T-cell (primary cell): ENCODE results near the gene DENND1A. TPM values are rescaled to one million over a fixed set of nuclear protein-coding genes. Genes with fewer than 3 reads are reported as not detected.

ENCODE experiments used
- ATAC-seq, 4 experiments: fragments of 200-7000 bp in 3 of 4; fragments of 150-1000 bp in 1 of 4; cut with Tn5 transposase; replicated peaks in 1 of 4; 1 replicate in 3 of 4; 2 replicates in 1 of 4; pipeline ENCODE4 v1.10.0; 2021; ENCODE audit warnings: moderate library complexity in 3 of 4, mild to moderate bottlenecking in 2 of 4, moderate number of reproducible peaks in 1 of 4
- CTCF ChIA-PET, 2 donors: fragments of 300-600 bp; sonication (Branson Sonifier 250); formaldehyde crosslinking; loops; one replicate each; lab custom pipeline; 2022; ENCODE audit warnings: antibody characterized with exemption in 2 of 2; lab: Charles Lee
- POLR2A ChIA-PET, 2 donors: fragments of 300-600 bp; sonication (Branson Sonifier 250); formaldehyde crosslinking; loops; one replicate each; lab custom pipeline; 2022; ENCODE audit warnings: antibody characterized with exemption in 2 of 2; lab: Charles Lee
- DNase-seq, 35 experiments: peaks; one replicate each; pipeline versions ENCODE4 v3.0.0 to v3.0.0-alpha.2; 2013 to 2023
- H3K27ac ChIP-seq: one replicate; pipeline ENCODE4 v1.5.1; 2013; ENCODE audit warnings: low read length
- H3K27me3 ChIP-seq, 2 experiments: replicated peaks in 1 of 2; 1 replicate in 1 of 2; 2 replicates in 1 of 2; pipeline versions ENCODE4 v1.6.1 to v1.7.0; 2013; ENCODE audit warnings: low read length in 1 of 2, mixed read lengths in 1 of 2; ENCODE audit not compliant: control insufficient read depth in 2 of 2, insufficient read depth in 2 of 2; ENCODE audit errors: extremely low read depth in 1 of 2
- H3K36me3 ChIP-seq, 2 donors: 1 replicate in 1 of 2; 2 replicates in 1 of 2; pipeline versions ENCODE4 v1.6.1 to v1.7.0; 2013; ENCODE audit warnings: low read length in 1 of 2; ENCODE audit not compliant: control insufficient read depth in 2 of 2, insufficient read depth in 1 of 2; ENCODE audit errors: extremely low read depth in 1 of 2
- H3K4me1 ChIP-seq, 2 experiments: 1 replicate in 1 of 2; 2 replicates in 1 of 2; pipeline versions ENCODE4 v1.6.1 to v1.7.0; 2013; ENCODE audit warnings: low read length in 2 of 2, mixed read lengths in 1 of 2; ENCODE audit not compliant: insufficient read depth in 2 of 2, control insufficient read depth in 1 of 2; ENCODE audit errors: extremely low read depth in 1 of 2
- H3K4me3 ChIP-seq, 2 donors: 1 replicate in 1 of 2; 2 replicates in 1 of 2; pipeline versions ENCODE4 v1.5.1 to v1.7.0; 2013; ENCODE audit warnings: mild to moderate bottlenecking in 2 of 2, low read length in 1 of 2, moderate library complexity in 1 of 2; ENCODE audit not compliant: control insufficient read depth in 1 of 2; ENCODE audit errors: extremely low read depth in 1 of 2
- H3K9me3 ChIP-seq: 2 replicates; pipeline ENCODE4 v1.7.0; 2013
- H3K27ac Mint-ChIP-seq, 2 donors: one replicate each; pipeline ENCODE4 v1.8.0; 2020 to 2021; ENCODE audit warnings: mild to moderate bottlenecking in 2 of 2, mixed read lengths in 2 of 2
- H3K27me3 Mint-ChIP-seq, 2 donors: one replicate each; pipeline ENCODE4 v1.8.0; 2021 to 2022; ENCODE audit warnings: mixed read lengths in 2 of 2
- H3K36me3 Mint-ChIP-seq: one replicate; pipeline ENCODE4 v1.8.0; 2021; ENCODE audit warnings: mixed read lengths
- H3K4me1 Mint-ChIP-seq, 3 donors: one replicate each; pipeline ENCODE4 v1.8.0; 2020 to 2022; ENCODE audit warnings: mixed read lengths in 3 of 3, mild to moderate bottlenecking in 1 of 3
- H3K4me3 Mint-ChIP-seq, 3 donors: one replicate each; pipeline ENCODE4 v1.8.0; 2020 to 2022; ENCODE audit warnings: mild to moderate bottlenecking in 3 of 3, mixed read lengths in 3 of 3, moderate library complexity in 3 of 3
- H3K9me3 Mint-ChIP-seq, 3 donors: one replicate each; pipeline ENCODE4 v1.8.0; 2020 to 2022; ENCODE audit warnings: mixed read lengths in 3 of 3
- WGBS: methylation state at CpG from one replicate; pipeline ENCODE4 v1.1.5; 2013; ENCODE audit warnings: missing lambda C conversion rate; ENCODE audit not compliant: insufficient coverage; 5-methylcytosine and 5-hydroxymethylcytosine counted together
- total RNA-seq, 35 experiments: library from RNA in 6 of 35; stranded (reverse) in 6 of 35; fragments of 120-200 nt in 1 of 35; gene quantifications; one replicate each; pipeline versions ENCODE4 v1.2.1 to v1.2.4 and lab custom pipeline; 2013 to 2026

Gene DENND1A
- total RNA-seq, 5 donors from 2014 or later (not counting 1 experiment from before 2014, with no cell fraction given), result 12.4 to 19.9 (median 14.1) TPM

GRCh38 chr9:123383512-123384170 is 546.3 kb downstream of the DENND1A start:
- Mint-ChIP-seq H3K27ac (no peak overlapping the region), H3K9me3 (no peaks in the 10 kb centered on the region), H3K27me3 (no peaks in the 10 kb centered on the region), H3K4me3 (no peak overlapping the region), H3K36me3 (peaks cover 3% of the 10 kb centered on the region), H3K4me1 (no peaks in the 10 kb centered on the region)
- no peaks in the 10 kb centered on the region for H3K9me3 ChIP-seq
- H3K27me3 ChIP-seq, result no peaks in the 10 kb centered on the region
- DNase-seq (no peak), ATAC-seq (no peak)
- H3K4me1 ChIP-seq, result no peaks in the 10 kb centered on the region
- POLR2A ChIA-PET, result no interaction called here
- WGBS, result 87% methylated on average over 26 of the region's 27 CpGs
- no peak overlapping the region for H3K27ac ChIP-seq
- no peaks in the 10 kb centered on the region for H3K36me3 ChIP-seq
- H3K4me3 ChIP-seq, result no peak overlapping the region
- CTCF ChIA-PET, result interaction anchor here in 1 of 2 donors (0.6 kb wide), 1 partner anchor 657 kb away, joined by 6 read pairs; no protein-coding TSS in a partner anchor

GRCh38 chr9:123382653-123383511 is 547.0 kb downstream of the DENND1A start:
- Mint-ChIP-seq H3K27ac (no peak overlapping the region), H3K9me3 (no peaks in the 10 kb centered on the region), H3K27me3 (no peaks in the 10 kb centered on the region), H3K4me3 (no peak overlapping the region), H3K36me3 (peaks cover 3% of the 10 kb centered on the region), H3K4me1 (no peaks in the 10 kb centered on the region)
- Histone ChIP-seq H3K4me3 (no peak overlapping the region), H3K4me1 (no peaks in the 10 kb centered on the region), H3K27ac (no peak overlapping the region), H3K36me3 (no peaks in the 10 kb centered on the region), H3K9me3 (no peaks in the 10 kb centered on the region), H3K27me3 (no peaks in the 10 kb centered on the region)
- POLR2A ChIA-PET, result no interaction called here
- CTCF ChIA-PET, result interaction anchor here in 1 of 2 donors (0.6 kb wide), 1 partner anchor 661 kb away, joined by 8 read pairs; no protein-coding TSS in a partner anchor
- ATAC-seq, result no peak
- no peak for DNase-seq
- 89% methylated on average over 18 of the region's 27 CpGs for WGBS

GRCh38 chr9:123380852-123381705 is 548.8 kb downstream of the DENND1A start:
- Mint-ChIP-seq H3K9me3 (no peaks in the 10 kb centered on the region), H3K27me3 (peaks cover 0 to 5% of the 10 kb centered on the region in 2 donors), H3K27ac (no peak overlapping the region), H3K4me3 (no peak overlapping the region), H3K4me1 (peaks cover 0 to 3% (median 0%) of the 10 kb centered on the region in 3 donors), H3K36me3 (peaks cover 3% of the 10 kb centered on the region)
- Histone ChIP-seq H3K9me3 (no peaks in the 10 kb centered on the region), H3K27ac (no peak overlapping the region), H3K36me3 (no peaks in the 10 kb centered on the region), H3K4me3 (no peak overlapping the region), H3K4me1 (peaks cover 0 to under 1% of the 10 kb centered on the region in 2 experiments), H3K27me3 (peaks cover 0 to under 1% of the 10 kb centered on the region in 2 experiments)
- 90% methylated on average over 25 of the region's 28 CpGs for WGBS
- ChIA-PET CTCF (interaction anchor here (0.6 to 1.3 kb wide), 2 partner anchors 31 to 552 kb away, joined by 3 to 6 read pairs; no protein-coding TSS in a partner anchor), POLR2A (no interaction called here)
- DNase-seq, result no peak
- ATAC-seq, result no peak

GRCh38 chr9:123378956-123379660 is 550.8 kb downstream of the DENND1A start:
- Mint-ChIP-seq H3K27me3 (peaks cover 7 to 16% of the 10 kb centered on the region in 2 donors), H3K36me3 (peaks cover 3% of the 10 kb centered on the region), H3K9me3 (no peaks in the 10 kb centered on the region), H3K4me3 (no peak overlapping the region), H3K27ac (no peak overlapping the region), H3K4me1 (peaks cover 0 to 6% (median 1%) of the 10 kb centered on the region in 3 donors)
- peaks cover 0 to 9% of the 10 kb centered on the region in 2 experiments for H3K4me1 ChIP-seq
- no peak overlapping the region for H3K27ac ChIP-seq
- no peak for DNase-seq
- H3K9me3 ChIP-seq, result no peaks in the 10 kb centered on the region
- POLR2A ChIA-PET, result no interaction called here
- ATAC-seq, result no peak
- H3K36me3 ChIP-seq, result no peaks in the 10 kb centered on the region
- 92% methylated on average over 28 of the region's 30 CpGs for WGBS
- no peak overlapping the region for H3K4me3 ChIP-seq
- CTCF ChIA-PET, result no interaction called here
- peaks cover 0 to 21% of the 10 kb centered on the region in 2 experiments for H3K27me3 ChIP-seq

- ChIA-PET POLR2A (no interaction called here), CTCF (no interaction called here)
- no peaks in the 10 kb centered on the region for H3K9me3 Mint-ChIP-seq
- H3K27me3 ChIP-seq, result peaks cover 0 to 25% of the 10 kb centered on the region in 2 experiments
- H3K4me1 ChIP-seq, result peaks cover 0 to 9% of the 10 kb centered on the region in 2 experiments
- H3K36me3 ChIP-seq, result no peaks in the 10 kb centered on the region
- peaks cover 9 to 20% of the 10 kb centered on the region in 2 donors for H3K27me3 Mint-ChIP-seq
- peaks cover 0 to 6% (median 1%) of the 10 kb centered on the region in 3 donors for H3K4me1 Mint-ChIP-seq
- H3K27ac Mint-ChIP-seq, result no peak overlapping the region
- H3K4me3 ChIP-seq, result no peak overlapping the region
- 85% methylated on average over 10 of the region's 10 CpGs for WGBS
- no peaks in the 10 kb centered on the region for H3K9me3 ChIP-seq
- ATAC-seq (no peak), DNase-seq (no peak)
- H3K27ac ChIP-seq, result no peak overlapping the region
- H3K4me3 Mint-ChIP-seq, result no peak overlapping the region
- H3K36me3 Mint-ChIP-seq, result no peaks in the 10 kb centered on the region
These were observed 551.9 kb downstream of the DENND1A start for GRCh38 chr9:123378025-123378424.
